ENCODE data around the gene CNDP2.
"Not testable (repeated sequence)": the region's sequence is repeated elsewhere in the genome, so short reads cannot be mapped to it uniquely, and the experiment has no call there.

Gene CNDP2

DNA sequence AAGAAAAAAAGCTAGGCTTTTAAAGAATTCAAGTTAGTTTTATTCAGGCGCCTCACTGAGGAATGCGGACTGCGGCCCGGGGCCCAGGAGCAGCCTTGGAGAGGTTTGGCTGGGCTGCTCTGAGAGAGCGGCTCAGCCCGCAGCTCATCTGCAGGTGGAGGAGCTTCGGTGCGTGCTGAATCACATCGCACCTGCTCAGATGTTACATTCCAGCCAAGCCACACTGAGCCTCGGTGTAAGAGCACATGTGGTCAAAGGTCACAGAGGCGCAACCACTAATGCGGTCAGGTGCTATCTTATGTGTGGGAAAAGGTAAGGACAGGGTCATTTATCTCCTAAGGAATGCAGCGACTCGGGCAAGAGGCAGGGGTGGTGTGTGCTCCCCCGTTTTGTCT is 21.1 kb downstream of the CNDP2 start:
- no peak for DNase-seq (ENCODE audit: low read depth in 3 of 3)

DNA sequence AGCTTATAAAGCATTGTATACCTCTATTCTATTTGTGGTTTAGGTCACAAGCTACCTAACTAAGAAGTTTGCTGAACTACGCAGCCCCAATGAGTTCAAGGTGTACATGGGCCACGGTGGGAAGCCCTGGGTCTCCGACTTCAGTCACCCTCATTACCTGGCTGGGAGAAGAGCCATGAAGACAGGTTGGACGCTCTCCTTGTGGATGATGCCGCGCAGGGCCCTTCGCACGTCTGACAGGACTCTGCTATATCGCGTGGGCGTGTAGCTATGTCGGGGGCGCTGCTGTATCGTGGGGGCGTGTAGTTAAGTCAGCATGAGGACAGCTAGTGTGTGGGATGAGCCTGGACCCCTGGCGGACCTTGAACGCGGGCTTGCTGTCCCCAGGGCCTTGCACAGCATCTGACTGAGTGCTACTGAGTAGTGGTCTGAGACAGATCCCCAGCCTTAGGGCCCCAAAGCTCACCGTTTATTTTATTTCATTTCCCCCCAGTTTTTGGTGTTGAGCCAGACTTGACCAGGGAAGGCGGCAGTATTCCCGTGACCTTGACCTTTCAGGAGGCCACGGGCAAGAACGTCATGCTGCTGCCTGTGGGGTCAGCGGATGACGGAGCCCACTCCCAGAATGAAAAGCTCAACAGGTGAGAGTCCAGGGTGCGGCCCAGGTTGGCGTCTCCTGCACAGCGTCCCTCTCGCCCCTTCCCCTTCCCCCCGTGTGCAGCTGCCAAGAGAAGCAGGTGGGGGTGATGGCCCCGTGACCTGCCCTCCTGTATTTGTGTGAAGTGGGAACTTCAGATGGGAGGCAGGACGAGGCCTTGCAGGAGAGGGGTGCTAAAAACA is 22.5 kb downstream of the CNDP2 start:
- DNase-seq (ENCODE audit: low read depth in 3 of 3): no peak

DNA sequence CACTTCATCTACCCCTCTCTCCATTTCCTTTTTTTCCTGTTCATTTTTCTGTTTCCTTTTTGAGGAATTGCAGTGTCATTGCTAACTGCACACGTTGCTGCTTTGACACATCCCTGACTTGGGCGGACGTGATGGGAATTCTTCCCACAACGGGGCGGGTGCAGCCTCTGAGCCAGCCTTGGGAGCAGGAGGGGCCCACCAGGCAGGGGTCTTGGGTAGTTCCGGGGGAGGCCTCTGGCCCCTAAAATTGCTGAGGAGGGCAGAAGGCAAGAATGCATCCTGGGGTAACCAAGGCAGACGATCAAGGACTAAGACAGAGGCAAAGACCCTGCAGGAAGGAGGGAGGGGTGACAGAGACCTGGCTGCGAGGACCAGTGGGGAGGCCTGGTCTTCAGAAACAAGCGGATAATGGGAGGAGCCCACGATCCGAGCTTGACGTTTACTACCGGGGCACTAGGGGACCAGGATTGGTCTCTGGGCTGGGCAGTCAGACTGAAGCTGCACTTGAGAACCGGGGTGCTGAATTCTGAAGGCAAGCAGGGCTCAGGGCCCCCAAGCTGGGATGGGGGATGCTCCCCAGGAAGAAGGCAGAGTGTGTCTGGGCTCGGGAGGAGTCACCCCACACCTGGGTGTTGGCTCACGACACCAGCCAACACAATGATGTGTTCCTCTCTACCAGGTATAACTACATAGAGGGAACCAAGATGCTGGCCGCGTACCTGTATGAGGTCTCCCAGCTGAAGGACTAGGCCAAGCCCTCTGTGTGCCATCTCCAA is 23.3 kb downstream of the CNDP2 start:
- no peak for DNase-seq (ENCODE audit: low read depth in 3 of 3)

DNA sequence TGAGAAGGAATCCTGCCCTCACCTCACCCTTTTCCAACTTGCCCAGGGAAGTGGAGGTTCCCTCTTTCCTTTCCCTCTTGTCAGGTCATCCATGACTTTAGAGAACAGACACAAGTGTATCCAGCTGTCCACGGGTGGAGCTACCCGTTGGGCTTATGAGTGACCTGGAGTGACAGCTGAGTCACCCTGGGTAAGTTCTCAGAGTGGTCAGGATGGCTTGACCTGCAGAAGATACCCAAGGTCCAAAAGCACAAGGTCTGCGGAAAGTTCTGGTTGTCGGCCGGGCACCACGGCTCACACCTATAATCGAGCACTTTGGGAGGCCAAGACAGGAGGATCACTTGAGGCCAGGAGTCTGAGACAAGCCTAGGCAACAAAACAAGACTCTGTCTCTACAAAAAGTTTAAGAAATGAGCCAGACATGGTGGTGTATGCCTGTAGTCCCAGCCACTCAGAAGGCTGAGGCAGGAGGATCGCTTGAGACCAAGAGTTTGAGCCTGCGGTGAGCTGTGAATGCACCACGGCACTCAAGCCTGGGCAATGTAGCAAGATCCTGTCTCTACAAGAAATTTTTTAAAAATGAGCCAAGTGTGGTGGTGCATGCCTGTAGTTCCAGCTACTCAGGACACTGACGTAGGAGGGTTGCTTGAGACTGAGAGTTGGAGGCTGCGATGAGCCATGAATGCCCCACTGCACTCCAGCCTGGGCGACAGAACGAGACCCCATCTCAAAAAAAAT is 24.1 kb downstream of the CNDP2 start:
- no peak for DNase-seq (ENCODE audit: low read depth in 3 of 3)

DNA sequence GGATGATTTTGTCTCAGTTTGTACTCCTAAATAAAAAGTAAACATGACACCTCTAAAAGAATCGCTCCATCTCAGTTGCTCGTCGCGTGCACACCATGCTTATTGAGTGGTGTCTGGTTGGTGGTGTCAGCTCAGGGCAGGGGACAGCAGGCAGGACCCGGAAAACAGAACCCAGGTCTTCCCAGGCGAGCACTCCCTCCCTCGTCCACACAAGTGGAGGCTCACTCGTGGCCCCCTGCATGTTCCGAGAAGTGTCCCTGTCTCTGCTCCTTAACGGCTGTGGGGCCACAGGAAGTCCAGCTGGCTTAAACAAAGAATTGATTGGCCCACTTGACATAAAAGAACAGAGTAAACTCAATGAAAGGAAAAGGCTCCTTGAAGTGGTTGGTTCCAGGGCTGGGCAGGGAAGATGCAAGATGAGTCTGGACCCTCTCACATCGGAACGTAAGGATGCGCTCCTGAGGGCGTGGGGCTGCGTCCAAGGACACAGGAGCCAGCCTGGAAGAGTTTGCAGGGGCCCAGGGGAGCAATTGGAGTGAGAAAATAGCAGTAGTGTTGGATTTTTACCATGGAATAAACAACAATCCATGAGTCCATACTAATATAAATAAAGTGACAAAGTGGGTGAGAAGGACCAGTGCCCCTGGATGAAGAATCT is 25.0 kb downstream of the CNDP2 start:
- no peak for DNase-seq (ENCODE audit: low read depth in 3 of 3)

DNA sequence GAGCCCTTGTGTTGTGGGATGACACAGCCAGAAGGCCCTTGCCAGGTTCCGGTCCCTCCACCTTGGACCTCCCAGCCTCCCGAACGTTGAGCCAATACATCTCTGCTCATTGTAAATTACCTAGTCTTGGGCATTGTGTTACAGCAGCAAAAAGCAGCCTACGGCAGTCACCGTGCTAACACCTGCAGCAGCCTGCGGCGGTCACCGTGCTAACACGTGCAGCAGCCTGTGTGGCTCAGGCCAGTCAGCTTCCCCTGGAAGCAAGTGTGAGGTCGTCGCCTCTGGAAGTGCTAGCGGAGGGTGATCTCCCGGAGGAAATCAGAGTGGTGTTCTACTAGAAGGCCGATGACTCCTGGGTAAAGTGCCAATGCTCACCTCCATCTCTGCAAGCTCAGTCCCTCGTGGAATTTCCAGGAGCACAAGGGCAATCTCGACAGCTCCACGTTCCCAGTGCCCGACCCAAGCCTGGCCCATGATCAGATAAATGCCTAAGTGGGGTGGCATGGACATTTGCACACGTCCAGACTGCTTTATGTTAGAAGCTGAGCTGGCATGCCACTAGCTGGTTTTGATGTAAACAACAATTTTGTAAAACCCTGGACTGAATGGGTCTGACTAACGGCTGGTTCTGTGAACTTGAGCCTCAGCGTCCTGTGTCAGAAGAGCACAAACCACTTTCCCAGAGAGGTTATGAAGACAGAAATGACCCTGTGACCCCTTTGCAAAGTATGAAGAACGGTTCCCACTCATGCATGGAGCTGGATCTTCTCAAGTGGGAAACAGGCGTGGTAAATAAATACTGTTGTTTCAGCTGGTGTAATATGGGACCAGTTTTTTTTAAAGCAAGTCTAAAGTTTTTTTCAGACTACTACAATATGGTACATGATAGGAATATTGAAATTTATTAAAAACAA is 26.7 kb downstream of the CNDP2 start:
- DNase-seq (ENCODE audit: low read depth in 3 of 3): no peak

DNA sequence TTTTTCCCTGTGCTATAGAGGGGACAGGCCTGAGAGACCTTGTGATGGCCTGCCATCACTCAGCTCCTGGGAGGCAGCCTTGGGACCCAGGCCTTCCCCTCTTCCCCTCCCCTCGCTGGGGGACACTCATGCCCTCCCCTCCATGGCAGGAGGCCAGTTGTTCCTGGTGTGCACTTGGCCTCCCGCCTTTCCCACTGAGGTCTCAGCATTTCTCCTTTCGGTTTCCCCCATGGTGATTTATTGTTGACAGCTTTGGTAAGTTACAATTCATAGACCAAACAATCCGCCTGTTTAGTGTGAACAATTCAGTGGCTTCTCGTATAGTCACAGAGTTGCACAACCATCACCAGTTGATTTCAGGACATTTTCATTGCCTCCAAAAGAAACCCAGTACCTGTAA is 27.9 kb downstream of the CNDP2 start:
- no peak for DNase-seq (ENCODE audit: low read depth in 3 of 3)

DNA sequence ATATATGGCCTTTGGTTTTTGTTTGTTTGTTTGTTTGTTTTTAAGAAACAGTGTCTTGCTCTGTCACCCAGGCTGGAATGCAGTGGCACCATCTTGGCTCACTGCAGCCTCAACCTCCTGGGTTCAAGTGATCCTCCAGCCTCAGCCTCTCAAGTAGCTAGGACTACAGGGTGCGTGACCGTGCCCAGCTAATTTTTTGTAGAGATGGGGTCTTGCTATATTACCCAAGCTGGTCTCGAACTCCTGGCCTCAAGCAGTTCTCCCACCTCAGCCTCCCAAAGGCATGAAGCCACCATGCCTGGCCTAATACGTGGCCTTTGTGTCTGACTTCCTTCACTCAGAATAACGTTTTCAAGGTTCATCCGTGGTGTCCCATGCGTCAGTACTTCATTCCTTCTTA is 28.8 kb downstream of the CNDP2 start:
- DNase-seq (ENCODE audit: low read depth in 3 of 3): not testable (repeated sequence)

DNA sequence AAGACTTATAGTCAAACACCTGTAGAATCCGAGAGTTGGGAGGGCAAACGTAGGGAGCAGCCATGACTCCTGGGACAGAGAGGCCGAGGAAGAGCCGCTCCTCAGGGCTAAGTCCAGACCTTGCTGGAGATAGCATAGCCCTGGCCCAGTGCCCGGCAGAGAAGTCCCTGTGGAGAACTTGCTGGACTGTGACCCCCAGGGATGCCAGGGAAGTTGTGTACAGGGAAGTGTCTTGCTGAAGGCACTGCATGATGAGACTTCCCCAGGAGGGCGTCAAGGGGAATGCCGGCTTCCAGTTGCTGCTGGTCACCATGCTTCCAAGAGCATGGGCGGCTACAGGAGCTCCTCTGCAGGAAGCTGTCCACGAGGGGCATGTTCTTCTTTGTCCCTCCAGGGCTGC is 29.6 kb downstream of the CNDP2 start:
- no peak for DNase-seq (ENCODE audit: low read depth in 3 of 3)

DNA sequence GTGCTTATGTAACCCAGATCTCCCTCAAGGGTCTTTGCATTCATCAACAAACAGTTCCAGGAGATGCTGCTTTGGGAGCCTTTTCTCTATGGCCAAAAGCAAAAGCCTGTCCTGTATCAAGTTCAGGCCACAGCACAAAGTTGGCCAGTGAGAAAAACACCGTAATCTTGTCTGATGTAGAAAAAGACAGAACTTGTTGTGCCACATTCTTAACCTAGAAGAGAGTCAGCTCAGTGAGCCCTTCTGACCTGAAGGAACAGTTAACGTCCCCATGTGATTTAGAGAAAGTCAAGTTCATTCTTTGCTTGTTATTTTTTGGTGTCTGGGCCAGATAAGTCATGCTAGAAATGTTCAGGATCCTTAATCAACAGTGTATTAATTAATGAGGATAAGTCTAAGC is 30.3 kb downstream of the CNDP2 start:
- no peak for DNase-seq (ENCODE audit: low read depth in 3 of 3)

DNA sequence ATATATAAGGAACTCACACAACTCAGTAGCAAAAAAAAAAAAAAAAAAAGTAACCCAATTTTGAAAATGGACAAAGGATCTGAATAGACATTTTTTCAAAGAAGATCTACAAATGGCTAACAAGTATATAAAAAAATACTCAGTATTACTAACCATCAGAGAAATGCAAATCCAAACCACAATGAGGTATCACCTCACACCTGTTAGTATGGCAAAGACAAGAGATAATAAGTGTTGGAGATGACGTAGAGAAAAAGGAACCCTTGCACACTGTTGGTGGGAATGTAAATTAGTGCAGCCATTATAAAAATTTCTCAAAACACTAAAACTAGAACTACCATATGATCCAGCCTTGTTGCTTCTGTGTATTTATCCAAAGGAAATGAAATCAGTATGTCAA is 32.3 kb downstream of the CNDP2 start:
- DNase-seq (ENCODE audit: low read depth in 3 of 3): no peak

DNA sequence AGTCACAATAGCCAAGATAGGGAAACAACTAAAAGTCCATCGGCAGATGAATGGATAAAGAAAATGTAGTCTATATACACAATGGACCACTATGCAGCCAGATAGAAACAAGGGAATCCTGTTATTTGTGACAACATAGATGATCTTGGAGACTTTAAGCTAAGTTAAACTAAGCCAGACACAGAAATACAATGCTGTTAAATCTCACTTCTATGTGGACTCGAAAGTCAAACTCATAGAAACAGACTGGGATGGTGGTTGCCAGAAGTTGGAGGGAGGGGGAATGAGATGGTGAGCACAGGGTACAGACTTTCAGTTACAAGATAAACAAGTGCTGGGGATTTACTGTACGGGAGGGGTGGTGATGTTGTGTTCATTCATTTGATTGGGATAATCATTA is 32.8 kb downstream of the CNDP2 start:
- DNase-seq (ENCODE audit: low read depth in 3 of 3): no peak

DNA sequence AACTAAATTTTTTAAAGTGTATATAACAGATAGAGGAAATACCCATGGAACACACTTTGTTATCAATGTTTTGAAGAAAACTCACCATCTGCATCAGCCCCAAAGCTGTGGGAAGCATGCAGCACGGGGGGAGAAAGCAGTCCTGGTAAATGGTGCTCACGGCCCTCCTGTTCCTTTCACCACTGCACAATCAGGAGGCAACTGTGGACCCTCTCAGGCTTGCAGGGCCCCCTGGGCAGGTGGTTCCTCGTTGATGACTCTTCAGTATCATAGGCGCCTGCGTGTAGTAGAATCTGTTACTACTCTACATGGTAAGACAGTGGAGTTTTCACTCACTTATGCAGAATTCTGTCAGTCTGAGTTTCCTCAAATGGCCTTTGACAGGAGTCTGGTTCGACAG is 33.2 kb downstream of the CNDP2 start:
- DNase-seq (ENCODE audit: low read depth in 3 of 3): no peak

DNA sequence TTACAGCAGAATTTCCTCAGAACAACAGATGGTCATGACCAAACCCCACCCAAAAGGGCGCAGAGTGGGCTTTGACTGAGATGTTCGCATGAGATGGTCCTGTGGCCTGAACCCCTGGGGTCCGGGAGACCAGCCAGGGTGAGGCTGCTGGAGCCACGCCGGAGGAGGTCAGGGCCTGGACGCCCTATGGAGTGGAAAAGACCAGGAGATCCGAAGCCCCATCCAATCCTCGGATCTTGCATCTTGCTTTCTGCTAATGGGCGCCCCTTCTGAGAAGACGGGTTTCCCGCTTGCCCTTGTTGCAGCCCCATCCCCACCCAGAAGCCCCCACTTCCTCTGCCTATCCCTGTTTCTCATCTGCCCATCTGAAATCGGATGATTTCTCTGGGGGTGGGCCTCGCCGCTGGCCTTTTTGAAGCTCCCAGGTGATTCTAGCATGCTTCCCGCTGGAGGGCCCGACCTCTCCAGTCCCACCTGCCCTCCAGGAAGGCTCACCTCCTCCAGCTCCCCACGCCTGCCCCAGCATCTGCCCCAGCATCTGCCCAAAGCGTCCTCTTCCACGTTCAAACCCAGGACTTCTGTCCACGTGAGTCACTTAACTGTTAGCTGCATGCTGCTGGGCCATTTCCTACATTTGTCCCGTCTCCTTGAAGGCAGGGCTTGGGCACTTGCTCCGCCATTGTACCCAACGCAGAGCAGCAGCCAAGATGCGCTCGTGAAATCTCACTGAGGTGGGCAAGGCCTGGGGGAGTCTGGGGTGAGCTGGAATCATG is 33.8 kb downstream of the CNDP2 start:
- DNase-seq (ENCODE audit: low read depth in 3 of 3): no peak

DNA sequence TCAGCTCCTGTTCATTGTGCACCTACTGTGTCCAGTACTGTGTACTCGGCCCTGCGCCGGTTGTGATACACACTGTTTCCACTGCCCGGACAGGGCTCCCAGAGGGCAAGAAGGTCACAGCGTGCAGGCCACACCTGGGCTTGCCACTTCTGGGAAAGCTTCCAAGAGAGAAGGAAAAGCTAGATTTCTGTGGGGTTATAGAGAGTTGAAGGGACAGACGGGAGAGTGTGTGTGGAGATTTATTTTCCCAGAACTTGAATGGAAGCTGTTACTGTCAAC is 34.4 kb downstream of the CNDP2 start:
- DNase-seq (ENCODE audit: low read depth in 3 of 3): no peak

DNA sequence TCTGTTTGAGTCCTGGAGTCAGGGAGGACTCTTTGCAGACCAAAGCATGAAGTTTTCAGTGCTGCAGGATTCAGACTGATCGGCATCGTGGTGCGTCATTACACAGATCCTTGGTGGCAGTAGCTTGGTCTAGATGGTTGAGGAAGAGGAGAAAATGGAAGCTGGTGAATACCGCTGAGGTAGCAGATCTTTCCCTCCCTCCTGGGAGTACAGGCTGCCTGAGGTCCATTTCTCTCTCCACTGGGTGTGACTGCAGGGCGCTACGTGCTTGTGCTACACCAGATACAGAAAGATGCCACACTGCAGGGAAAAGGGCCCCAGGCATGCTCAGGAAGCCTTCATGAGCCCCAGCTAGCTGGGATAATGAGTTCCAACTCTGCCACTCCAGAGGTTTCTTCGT is 34.9 kb downstream of the CNDP2 start:
- no peak for DNase-seq (ENCODE audit: low read depth in 3 of 3)

DNA sequence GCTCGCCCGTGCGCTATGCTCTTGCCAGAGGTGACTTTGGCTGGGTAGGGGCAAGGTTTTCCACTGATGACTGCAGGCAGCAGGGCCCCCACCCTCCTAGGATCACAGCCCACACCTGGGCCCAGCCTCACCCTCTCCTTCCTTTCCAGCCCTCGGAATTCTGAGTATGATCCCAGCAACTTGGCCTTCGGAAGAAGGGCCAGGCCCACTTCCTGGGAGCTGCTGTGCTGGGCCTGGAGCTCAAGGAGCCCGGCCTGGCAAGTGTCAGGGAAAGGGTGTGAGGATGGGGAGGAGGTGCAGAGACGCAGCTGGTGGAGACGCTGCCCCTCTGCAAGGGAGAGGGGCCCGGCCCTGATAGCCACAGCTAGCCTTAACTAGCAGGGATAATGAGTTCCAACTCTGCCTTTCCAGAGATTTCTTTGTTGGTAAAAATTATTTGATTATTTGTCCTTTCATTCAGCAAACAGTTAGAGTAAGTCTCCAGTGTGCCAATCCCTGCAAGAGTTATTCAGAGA is 36.4 kb downstream of the CNDP2 start:
- DNase-seq (ENCODE audit: low read depth in 3 of 3): no peak

DNA sequence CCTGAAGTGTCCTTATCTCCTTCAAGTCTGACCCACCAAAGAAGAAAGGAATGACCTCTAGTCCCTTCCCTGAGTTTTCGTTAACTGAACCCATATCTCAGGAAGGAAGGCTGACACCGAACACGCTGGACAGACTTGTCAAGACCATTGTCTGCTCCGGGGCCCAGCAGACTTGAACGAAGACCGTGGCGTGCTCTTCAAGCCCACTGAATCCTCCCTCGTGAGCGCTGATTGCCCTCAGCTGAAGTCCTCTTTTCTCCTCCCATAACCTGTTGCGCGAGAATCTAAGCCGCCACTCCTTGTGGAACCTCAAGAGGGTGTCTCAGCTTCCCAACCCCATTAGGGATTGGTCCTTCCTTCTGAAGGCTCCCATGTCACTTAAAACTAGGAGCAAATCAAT is 37.5 kb downstream of the CNDP2 start:
- no peak for DNase-seq (ENCODE audit: low read depth in 3 of 3)

DNA sequence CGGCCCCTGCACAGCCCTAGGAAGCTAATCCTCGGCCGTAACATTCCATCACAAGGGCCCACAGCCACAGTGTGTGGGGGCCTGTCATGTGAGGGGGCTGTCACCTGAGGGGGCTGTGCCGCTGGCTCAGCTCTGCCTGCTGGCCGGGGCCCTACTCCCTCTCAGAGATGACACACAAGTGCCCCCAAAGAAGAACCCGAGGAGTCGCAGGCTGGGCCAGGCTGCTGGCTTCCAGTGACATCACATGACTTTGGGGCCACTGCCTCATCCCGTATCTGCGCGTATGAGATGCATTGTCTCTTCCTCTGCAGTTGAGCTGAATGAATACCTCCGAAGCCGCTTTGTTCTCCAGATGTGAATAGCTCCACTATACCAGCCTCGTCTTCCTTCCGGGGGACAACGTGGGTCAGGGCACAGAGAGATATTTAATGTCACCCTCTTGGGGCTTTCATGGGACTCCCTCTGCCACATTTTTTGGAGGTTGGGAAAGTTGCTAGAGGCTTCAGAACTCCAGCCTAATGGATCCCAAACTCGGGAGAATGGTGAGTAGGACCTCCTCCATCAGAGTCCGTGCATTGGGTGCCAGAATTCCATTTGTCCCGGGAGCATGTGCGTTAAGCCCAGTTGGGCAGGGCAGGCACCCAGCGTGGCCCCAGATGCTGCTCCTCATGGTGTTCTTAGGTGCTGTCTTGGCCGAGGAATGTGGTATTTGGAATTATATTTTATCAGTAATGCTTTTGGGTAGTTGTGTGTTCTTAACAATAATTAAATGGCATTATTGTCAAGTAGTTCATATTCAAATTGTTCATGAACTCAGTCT is 38.2 kb downstream of the CNDP2 start, which contains the start of gene CNDP1:
TSS of gene CNDP1 (plus strand) at position 351 of the 820 bp plus-strand sequence. CDS start at position 519, 168 bp downstream.
- no peak for DNase-seq (ENCODE audit: low read depth in 3 of 3)
